Measurements from ENCODE around the gene KMT2B.

KMT2B gene

GRCh38 chr19:35703343-35703742 is 14.5 kb upstream of the KMT2B start:
- H4K20me1 ChIP-seq (ENCODE audit: insufficient read depth, low read length): no peaks in the 10 kb centered on the region
- TF ChIP-seq CTCF (IDR thresholded peaks at IDR 0.05; ENCODE audit: low read depth, low read length) (no peak), EZH2phosphoT487 (IDR thresholded peaks at IDR 0.05; ENCODE audit: low read depth) (no peak)
- H3K9ac ChIP-seq (ENCODE audit: low read length): no peak overlapping the region
- H3K9me3 ChIP-seq (ENCODE audit: insufficient read depth, low read length): no peaks in the 10 kb centered on the region
- no peak overlapping the region for H2AFZ ChIP-seq (ENCODE audit: low read depth, low read length)
- H3K4me2 ChIP-seq (ENCODE audit: low read length): peak overlapping the region; percentile 77
- H3K27ac ChIP-seq (ENCODE audit: low read length): no peak overlapping the region
- H3K4me3 ChIP-seq (ENCODE audit: low read length): peak overlapping the region; percentile 80
- no peaks in the 10 kb centered on the region for H3K27me3 ChIP-seq (ENCODE audit: low read depth, low read length)
- H3K4me1 ChIP-seq (ENCODE audit: low read length): no peaks in the 10 kb centered on the region
- no peaks in the 10 kb centered on the region for H3K79me2 ChIP-seq (ENCODE audit: low read length)
- no peaks in the 10 kb centered on the region for H3K36me3 ChIP-seq (replicated peaks; ENCODE audit: low read depth, low read length)

GRCh38 chr19:35704218-35704617 is 13.6 kb upstream of the KMT2B start, which contains the start of gene ZBTB32:
ZBTB32 (plus strand) TSS chr19:35704558; CDS start chr19:35714627, 10,069 bp downstream.
- Histone ChIP-seq H3K4me1 (ENCODE audit: low read length) (no peaks in the 10 kb centered on the region), H3K27ac (ENCODE audit: low read length) (no peak within 1 kb of the TSS), H3K36me3 (replicated peaks; ENCODE audit: low read depth, low read length) (no peaks in the 10 kb centered on the region), H3K9me3 (ENCODE audit: insufficient read depth, low read length) (no peaks in the 10 kb centered on the region), H3K4me3 (ENCODE audit: low read length) (peak within 1 kb of the TSS; percentile 80; the same call in 1 of the 2 replicates), H2AFZ (ENCODE audit: low read depth, low read length) (no peak within 1 kb of the TSS), H3K4me2 (ENCODE audit: low read length) (peak within 1 kb of the TSS; percentile 77), H4K20me1 (ENCODE audit: insufficient read depth, low read length) (no peaks in the 10 kb centered on the region), H3K9ac (ENCODE audit: low read length) (no peak within 1 kb of the TSS), H3K79me2 (ENCODE audit: low read length) (no peaks in the 10 kb centered on the region), H3K27me3 (ENCODE audit: low read depth, low read length) (no peaks in the 10 kb centered on the region)
- TF ChIP-seq EZH2phosphoT487 (IDR thresholded peaks at IDR 0.05; ENCODE audit: low read depth): no peak

GRCh38 chr19:35708391-35708790 is 9.4 kb upstream of the KMT2B start:
- TF ChIP-seq CTCF (IDR thresholded peaks at IDR 0.05; ENCODE audit: low read depth, low read length) (no peak), EZH2phosphoT487 (IDR thresholded peaks at IDR 0.05; ENCODE audit: low read depth) (no peak)
- no peak overlapping the region for H3K4me2 ChIP-seq (ENCODE audit: low read length)
- no peaks in the 10 kb centered on the region for H3K9me3 ChIP-seq (ENCODE audit: insufficient read depth, low read length)

GRCh38 chr19:35710784-35711723 is 6.7 kb upstream of the KMT2B start:
- Histone ChIP-seq H3K36me3 (replicated peaks; ENCODE audit: low read depth, low read length) (no peaks in the 10 kb centered on the region), H2AFZ (ENCODE audit: low read depth, low read length) (peak overlapping the region; percentile 28; the same call in 1 of the 2 replicates), H3K27me3 (ENCODE audit: low read depth, low read length) (no peaks in the 10 kb centered on the region), H3K4me1 (ENCODE audit: low read length) (peaks cover 63% of the 10 kb centered on the region), H3K79me2 (ENCODE audit: low read length) (0 out of 2 replicates have a peak, but pooled peaks cover 4% of the 10 kb centered on the region), H3K27ac (ENCODE audit: low read length) (peak overlapping the region; percentile 91), H3K9ac (ENCODE audit: low read length) (peak overlapping the region; percentile 73), H3K4me2 (ENCODE audit: low read length) (peak overlapping the region; percentile 94), H3K9me3 (ENCODE audit: insufficient read depth, low read length) (no peaks in the 10 kb centered on the region), H3K4me3 (ENCODE audit: low read length) (peak overlapping the region; percentile 64), H4K20me1 (ENCODE audit: insufficient read depth, low read length) (no peaks in the 10 kb centered on the region)
- TF ChIP-seq EZH2phosphoT487 (IDR thresholded peaks at IDR 0.05; ENCODE audit: low read depth): no peak
- no peak for TF ChIP-seq CTCF (IDR thresholded peaks at IDR 0.05; ENCODE audit: low read depth, low read length)

More at GRCh38 chr19:35708391-35708790, 9.4 kb upstream of the KMT2B start:
- no peak overlapping the region for H3K27ac ChIP-seq (ENCODE audit: low read length)
- H3K9ac ChIP-seq (ENCODE audit: low read length): no peak overlapping the region
- H3K79me2 ChIP-seq (ENCODE audit: low read length): no peaks in the 10 kb centered on the region
- no peak overlapping the region for H3K4me3 ChIP-seq (ENCODE audit: low read length)
- H2AFZ ChIP-seq (ENCODE audit: low read depth, low read length): no peak overlapping the region
- no peaks in the 10 kb centered on the region for H4K20me1 ChIP-seq (ENCODE audit: insufficient read depth, low read length)
- no peaks in the 10 kb centered on the region for H3K27me3 ChIP-seq (ENCODE audit: low read depth, low read length)
- peaks cover 37% of the 10 kb centered on the region for H3K4me1 ChIP-seq (ENCODE audit: low read length)
- H3K36me3 ChIP-seq (replicated peaks; ENCODE audit: low read depth, low read length): no peaks in the 10 kb centered on the region

All from OCI-LY3 (cell line).